Measurements from ENCODE around the gene AKR1D1. TPM values are rescaled to one million over a fixed set of nuclear protein-coding genes. Genes with fewer than 3 reads are reported as not detected.

Gene AKR1D1
- total RNA-seq, 2 experiments from 2014 or later, result not detected

Other genes with a start within 250 kb of the AKR1D1 start
- 1 to 10 TPM; 2.9 to 3.0 TPM for gene DGKI, start 229.5 kb upstream of the AKR1D1 start, total RNA-seq
- 10 to 100 TPM; 24.4 to 28.7 TPM for gene CREB3L2, start 74.4 kb upstream of the AKR1D1 start, total RNA-seq